Stimulated activated CD8-positive, alpha-beta memory T cell treated with anti-CD3 and anti-CD28 coated beads, Interleukin-15, amount 100 ng/mL, for 48 hours (primary cell): ENCODE results near the gene ARFGEF2.
"Not testable (repeated sequence)": the region's sequence is repeated elsewhere in the genome, so short reads cannot be mapped to it uniquely, and the experiment has no call there.

Source experiments
- DNase-seq, 2 donors: peaks; one replicate each; pipeline ENCODE4 v3.0.0-alpha.2; 2020; ENCODE audit warnings: low read depth in 2 of 2

The ARFGEF2 gene

GRCh38 chr20:48951646-48952045 is 30.1 kb downstream of the ARFGEF2 start:
- DNase-seq = no peak

- DNase-seq = no peak
These were observed 31.1 kb downstream of the ARFGEF2 start for GRCh38 chr20:48952656-48953055.

GRCh38 chr20:48953653-48954052 is 32.1 kb downstream of the ARFGEF2 start:
- no peak for DNase-seq

GRCh38 chr20:48956052-48956451 is 34.5 kb downstream of the ARFGEF2 start:
- DNase-seq = no peak

GRCh38 chr20:48957053-48957481 is 35.6 kb downstream of the ARFGEF2 start:
- DNase-seq = no peak

GRCh38 chr20:48957533-48957932 is 36.0 kb downstream of the ARFGEF2 start:
- no peak for DNase-seq

- DNase-seq = no peak
These were observed 37.2 kb downstream of the ARFGEF2 start for GRCh38 chr20:48958743-48959142.

- DNase-seq = no peak
These were observed 38.5 kb downstream of the ARFGEF2 start for GRCh38 chr20:48959899-48960550.

- no peak for DNase-seq
These were observed 40.9 kb downstream of the ARFGEF2 start for GRCh38 chr20:48962421-48962820.

- DNase-seq = no peak
These were observed 41.7 kb downstream of the ARFGEF2 start for GRCh38 chr20:48962976-48963771.

GRCh38 chr20:48965189-48965910 is 43.8 kb downstream of the ARFGEF2 start:
- no peak for DNase-seq

GRCh38 chr20:48970681-48971365 is 49.3 kb downstream of the ARFGEF2 start:
- no peak for DNase-seq

- DNase-seq = no peak
These were observed 50.4 kb downstream of the ARFGEF2 start for GRCh38 chr20:48971956-48972355.

GRCh38 chr20:48972816-48973215 is 51.3 kb downstream of the ARFGEF2 start:
- no peak for DNase-seq

GRCh38 chr20:48975955-48976354 is 54.4 kb downstream of the ARFGEF2 start:
- DNase-seq = no peak

GRCh38 chr20:48979980-48980379 is 58.5 kb downstream of the ARFGEF2 start:
- DNase-seq = not testable (repeated sequence)

- no peak for DNase-seq
These were observed 62.2 kb downstream of the ARFGEF2 start for GRCh38 chr20:48983423-48984400.

GRCh38 chr20:48984575-48985219 is 63.2 kb downstream of the ARFGEF2 start:
- DNase-seq = no peak

GRCh38 chr20:48986899-48987298 is 65.4 kb downstream of the ARFGEF2 start:
- no peak for DNase-seq

- no peak for DNase-seq
These were observed 69.0 kb downstream of the ARFGEF2 start for GRCh38 chr20:48990467-48990866.
